ENCODE data around the gene PPM1D.

DNA sequence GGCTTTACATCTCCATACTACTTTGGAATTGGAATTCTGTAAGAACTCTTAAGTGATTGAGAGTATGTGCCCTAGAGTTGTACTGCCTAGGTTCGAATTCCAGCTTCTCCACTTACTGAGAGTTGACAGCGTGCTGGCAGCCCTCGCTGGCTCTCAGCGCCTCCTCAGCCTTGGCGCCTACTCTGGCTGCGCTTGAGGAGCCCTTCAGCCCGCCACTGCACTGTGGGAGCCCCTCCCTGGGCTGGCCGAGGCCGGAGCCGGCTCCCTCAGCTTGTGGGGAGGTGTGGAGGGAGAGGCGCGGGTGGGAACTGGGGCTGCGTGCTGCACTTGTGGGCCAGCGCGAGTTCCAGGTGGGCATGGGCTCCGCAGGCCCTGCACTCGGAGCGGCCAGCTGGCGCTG lies 13.3 kb downstream of the PPM1D start:
- TF ChIP-seq, protein P1, sequence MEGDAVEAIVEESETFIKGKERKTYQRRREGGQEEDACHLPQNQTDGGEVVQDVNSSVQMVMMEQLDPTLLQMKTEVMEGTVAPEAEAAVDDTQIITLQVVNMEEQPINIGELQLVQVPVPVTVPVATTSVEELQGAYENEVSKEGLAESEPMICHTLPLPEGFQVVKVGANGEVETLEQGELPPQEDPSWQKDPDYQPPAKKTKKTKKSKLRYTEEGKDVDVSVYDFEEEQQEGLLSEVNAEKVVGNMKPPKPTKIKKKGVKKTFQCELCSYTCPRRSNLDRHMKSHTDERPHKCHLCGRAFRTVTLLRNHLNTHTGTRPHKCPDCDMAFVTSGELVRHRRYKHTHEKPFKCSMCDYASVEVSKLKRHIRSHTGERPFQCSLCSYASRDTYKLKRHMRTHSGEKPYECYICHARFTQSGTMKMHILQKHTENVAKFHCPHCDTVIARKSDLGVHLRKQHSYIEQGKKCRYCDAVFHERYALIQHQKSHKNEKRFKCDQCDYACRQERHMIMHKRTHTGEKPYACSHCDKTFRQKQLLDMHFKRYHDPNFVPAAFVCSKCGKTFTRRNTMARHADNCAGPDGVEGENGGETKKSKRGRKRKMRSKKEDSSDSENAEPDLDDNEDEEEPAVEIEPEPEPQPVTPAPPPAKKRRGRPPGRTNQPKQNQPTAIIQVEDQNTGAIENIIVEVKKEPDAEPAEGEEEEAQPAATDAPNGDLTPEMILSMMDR (conservative IDR thresholded peaks at IDR 0.05 in 1 of 2, IDR thresholded peaks at IDR 0.05 in 1 of 2; ENCODE audit: extremely low read depth in 1 of 2, insufficient read depth in 1 of 2, low read depth in 1 of 2, low read length in 2 of 2) = no peak
- TF ChIP-seq EZH2 (IDR thresholded peaks at IDR 0.05; ENCODE audit: borderline replicate concordance, low read length) = no peak
